ENCODE data around the gene CLPTM1L.
"Not testable (repeated sequence)": the region's sequence is repeated elsewhere in the genome, so short reads cannot be mapped to it uniquely, and the experiment has no call there.

CLPTM1L gene

DNA sequence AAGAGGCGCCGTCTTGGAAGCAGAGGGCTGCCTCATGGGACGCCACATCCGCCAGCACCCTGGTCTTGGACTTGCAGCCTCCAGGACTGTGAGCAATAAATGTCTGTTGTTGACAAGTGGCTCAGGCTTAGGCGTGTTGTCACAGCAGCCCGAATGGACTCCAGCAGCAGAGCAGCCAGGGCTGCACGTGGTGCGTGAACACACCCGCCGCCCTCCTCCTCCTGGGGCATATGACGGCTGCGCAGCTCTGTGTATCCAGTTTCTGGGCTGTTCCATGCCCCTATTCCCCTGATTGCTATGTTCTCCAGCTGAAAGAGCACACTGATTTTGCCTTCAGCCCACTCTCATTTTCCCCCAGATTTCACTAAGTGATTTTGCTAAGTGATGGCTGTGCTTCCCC lies 36.0 kb upstream of the CLPTM1L start:
- DNase-seq, result no peak

DNA sequence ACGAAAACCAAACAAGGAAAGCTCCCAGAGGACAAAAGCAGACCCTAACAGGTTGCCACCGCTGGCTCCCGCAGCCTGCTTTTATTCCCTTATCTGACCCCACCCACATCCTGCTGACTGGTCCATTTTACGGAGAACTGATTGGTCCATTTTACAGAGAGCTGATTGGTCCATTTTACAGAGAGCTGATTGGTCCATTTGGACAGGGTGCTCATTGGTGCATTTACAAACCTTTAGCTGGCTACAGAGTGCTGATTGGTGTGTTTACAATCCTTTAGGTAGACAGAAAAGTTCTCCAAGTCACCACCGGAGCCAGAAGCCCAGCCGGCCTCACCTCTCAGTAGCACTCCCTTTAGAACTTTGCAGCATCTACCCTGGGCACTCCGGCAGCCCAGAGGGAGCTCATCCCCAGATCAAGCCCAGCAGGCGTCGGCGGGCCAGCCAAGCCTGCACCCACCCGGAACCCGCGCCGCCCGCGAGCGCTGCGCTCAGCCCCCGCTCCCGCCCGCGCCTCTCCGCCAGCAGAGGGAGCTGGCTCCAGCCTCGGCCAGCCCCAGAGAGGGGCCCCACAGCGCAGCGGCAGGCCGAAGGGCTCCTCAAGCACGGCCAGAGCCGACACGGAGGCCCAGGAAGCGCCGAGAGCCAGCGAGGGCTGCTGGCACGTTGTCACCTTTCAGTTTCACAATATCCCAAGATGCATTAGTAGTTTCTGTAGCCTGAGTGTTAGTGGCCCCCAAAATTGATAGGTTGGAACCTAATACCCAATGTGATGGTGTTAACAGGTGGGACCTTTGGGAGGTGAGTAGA lies 35.3 kb upstream of the CLPTM1L start:
- DNase-seq, result no peak

DNA sequence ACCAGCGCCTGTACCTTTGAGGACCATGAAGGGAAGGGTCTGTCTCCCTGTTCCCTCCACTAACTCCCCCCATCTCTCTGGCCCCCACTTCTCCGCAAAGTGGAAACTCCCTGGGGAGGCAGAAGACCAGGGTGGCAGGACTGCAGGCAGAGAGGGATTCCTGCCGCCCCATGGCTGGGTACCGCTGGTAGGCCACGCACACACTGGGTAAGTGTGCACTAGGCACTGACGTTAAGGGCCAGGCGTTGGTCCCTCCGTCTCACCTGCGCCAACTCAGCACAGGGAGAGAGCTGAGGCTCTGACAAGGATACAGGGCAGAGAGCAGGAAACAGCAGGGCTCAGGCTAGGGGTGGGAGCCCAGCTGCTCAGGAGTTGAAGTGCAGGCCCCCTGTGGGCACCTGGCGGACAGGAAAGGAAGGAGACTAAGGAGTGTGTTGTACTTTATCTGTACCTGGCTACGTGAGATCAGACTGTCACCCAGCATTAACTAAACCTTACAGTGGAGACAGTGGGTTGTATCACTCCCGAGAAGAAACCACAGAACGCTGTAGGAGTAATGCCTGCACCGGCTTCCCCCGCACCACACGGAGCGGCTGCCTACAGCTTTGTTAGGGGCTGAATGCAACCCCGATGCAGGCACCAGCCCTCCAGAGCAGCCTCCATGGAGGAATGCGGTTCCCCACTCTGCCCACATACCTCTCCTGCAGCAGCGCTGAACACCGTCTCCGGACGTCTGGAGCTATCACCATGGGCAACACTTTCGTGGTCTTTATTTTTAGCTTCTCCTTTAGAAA lies 34.2 kb upstream of the CLPTM1L start:
- no peak for DNase-seq

DNA sequence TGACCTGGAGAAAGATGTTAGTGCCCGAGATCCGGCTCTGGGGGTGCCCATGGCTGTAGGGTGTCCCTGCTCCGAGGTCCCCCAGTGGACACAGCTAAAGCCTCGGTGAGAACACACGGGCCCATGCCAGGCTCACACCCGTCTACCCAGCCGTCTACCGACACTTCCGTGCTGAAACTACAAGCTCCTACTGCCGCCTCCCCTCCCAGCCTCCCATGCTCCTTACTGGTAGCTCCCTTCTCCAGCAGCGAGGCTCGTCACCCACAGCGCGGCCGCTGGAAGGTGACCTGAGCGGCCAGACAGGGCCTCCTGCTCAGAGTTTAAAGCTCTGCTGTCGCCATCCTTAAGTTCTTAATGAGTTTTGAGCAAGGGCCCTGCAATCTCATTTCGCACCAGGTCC lies 33.2 kb upstream of the CLPTM1L start:
- DNase-seq, result no peak

DNA sequence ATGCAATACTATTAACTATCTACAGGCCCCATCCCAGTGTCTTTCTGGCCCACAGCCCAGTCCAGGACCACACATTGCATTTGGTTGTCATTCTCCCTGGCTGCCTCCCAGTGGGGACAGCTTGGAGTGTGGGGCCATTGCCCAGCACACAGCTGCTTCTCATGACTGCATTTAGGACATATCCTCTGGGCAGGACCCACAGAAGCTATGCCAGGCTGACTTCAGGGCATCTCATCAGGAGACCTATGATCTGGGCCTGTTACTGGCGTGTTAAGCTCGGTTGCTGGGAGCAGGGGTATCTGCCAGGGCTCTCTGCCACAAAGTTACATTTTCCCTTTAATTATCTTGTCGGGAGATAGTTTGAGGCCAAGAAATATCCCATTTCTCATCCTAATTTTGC lies 32.1 kb upstream of the CLPTM1L start:
- no peak for DNase-seq

DNA sequence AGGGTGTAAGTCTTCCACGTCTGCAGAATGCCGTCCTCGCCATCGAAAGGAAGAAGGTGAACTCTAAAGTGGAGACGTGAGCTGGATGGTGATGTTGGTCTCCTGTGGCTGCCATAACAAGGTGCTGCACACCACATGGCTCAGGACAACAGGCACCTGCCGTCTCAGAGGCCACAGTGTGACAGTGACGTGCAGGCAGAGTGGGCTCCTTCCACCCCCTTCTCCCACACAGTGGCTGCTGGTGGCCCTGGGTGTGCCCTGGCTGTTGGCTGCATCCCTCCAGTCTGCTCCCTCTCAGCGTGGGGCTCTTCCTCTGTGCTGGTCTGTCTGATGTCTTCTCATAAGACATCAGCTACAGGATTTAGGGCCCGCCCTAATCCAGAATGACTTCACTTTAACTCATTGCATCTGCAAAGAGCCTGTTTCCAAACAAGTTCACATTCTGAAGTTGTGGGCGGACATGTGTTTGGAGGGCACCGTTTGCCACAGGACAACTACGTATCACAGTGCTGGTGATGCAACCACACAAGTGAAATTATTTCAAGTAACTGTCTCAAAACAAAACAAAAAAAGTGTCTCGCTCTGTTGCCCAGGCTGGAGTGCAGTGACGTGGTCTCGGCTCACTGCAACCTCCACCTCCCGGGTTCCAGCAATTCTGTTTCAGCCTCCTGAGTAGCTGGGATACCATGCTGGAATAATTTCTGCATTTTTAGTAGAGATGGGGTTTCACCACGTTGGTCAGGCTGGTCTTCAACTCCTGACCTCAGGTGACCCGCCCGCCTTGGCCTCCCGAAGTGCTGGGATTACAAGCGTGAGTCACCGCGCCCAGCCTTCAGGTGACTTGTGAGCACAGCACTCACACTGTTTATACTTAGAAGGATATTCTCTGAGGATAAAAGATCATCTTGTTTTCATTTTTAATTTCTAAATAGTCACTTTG lies 31.2 kb upstream of the CLPTM1L start:
- no peak for DNase-seq

DNA sequence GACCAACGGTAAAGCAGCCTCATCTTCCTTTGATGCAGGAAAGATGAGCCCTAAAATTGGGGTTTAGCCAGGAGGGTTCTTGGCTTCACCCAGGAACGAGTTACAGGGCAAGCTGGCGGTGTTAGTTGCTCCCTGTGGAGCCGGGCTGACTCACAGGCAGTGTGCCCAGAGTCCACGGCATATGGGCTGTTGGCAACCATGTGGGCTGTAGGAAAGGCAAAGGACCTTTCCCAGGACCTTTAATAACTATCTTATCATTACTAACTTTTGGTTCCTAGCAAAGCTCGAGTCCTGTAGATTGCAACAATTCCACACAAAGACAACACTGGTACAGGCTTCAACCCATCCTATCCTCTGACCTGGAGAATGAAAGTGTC lies 29.8 kb upstream of the CLPTM1L start:
- no peak for DNase-seq

DNA sequence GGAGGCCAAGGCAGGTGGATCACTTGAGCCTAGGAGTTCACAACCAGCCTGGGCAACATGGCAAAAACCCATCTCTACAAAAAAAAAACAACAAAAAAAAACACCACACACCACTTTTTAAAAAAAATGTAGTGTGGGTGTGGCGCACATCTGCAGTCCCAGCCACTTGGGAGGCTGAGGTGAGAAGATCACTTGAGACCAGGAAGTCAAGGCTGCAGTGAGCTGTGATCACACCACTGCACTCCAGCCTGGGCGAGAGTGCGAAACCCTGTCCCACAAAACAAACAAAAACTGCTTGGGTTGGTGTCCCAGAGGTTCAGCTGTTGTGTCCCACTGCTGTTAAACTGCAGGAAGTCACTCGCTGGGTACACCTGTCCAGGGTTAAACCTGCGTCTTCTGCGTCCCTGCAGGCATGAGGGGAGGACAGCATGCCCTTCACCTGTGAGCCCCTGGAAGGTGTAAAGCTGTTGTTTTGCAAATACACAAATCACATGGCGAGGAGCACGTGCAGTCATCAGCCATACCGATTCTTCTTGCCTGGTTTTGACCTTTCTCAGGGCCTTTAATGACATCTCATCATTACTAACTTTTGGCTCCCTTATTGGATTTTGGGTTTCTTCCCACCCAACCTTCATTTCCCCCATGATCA lies 29.3 kb upstream of the CLPTM1L start:
- no peak for DNase-seq

DNA sequence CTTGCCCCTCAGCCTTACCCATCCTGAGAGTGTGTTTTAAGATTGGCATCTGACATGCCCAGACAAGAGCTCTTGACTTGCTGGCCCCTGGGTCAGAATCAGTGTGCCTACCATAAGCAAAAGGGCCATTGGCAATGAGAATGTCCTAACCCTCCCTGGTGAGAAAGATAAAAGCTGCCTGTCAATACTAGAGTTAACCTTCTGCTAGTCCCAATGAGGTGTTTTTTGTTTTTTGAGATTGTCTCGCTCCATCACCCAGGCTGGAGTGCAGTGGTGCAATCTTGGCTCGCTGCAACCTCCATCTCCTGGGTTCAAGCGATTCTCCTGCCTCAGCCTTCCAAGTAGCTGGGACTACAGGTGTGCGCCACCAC lies 27.1 kb upstream of the CLPTM1L start:
- DNase-seq, result not testable (repeated sequence)

DNA sequence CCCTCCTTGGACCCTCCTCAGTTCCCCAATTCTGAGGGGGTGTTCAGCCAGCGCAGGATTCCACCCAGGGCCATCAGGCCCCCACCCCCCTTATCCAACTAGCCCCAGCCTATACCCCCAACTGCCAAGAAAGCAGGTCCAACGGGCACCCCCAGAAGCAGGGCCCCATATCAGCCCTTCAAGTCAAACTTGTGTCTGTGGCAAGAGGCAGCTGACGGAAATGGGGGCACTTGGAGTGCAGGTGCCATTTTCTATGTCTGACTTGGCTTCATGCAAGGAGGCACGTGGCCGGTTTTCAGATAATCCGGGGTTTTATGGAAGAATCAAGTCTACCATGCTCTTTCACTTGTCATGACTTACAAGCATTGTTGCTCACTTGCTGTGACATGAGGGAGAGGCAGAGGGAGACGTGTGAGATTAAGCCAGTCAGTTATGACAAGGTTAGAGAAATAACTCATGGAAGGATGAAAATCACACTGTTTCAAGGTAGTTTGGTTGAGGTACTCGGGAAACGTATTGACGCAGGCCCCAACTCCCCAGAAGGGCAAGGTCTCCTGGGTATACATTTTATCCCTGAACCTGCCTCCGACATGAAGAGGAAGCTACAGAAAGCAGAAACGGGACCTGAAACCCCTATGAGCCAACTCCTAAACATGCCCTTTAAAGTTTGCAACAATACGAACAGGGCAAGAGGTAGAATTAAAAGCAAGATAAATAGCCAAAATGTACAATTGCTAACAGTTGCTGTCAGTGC lies 26.5 kb upstream of the CLPTM1L start:
- DNase-seq, result no peak

DNA sequence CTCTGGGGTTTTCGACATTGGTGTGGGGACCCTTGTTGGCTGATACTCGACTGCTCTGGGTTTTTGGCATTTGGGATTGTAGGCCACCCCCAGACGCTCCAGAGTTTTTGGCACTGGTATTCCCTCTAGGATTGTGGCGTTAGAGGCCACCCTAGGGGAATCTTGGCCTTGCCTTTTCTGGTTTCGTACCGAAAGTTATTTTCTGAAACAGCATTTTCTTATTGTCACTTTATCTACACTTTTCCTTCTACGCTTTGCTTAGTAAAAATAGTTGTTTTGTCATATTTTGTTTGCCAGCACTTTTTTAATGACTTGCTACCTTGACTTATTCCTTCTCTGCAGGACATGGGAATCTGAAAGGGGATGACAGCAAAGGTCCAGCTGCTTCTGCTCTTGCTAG lies 25.1 kb upstream of the CLPTM1L start:
- DNase-seq, result no peak

DNA sequence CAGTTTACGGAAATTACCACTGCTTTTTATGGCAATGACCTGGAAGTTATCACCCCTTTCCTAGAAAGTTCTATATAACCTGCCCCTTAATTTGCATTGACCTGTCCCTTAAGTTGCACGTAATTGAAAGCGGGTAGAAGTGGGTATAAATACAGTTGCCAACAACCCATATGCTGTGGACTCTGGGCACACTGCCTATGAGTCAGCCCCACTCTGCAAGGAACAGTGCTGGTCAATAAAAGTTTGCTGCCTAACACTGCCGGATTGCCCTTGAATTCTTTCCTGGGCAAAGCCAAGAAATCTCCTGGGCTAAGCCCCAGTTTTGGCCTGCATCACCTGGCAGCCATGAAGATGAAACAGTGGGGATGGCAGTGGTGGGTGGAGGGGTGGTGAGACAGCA lies 23.9 kb upstream of the CLPTM1L start:
- DNase-seq, result no peak

DNA sequence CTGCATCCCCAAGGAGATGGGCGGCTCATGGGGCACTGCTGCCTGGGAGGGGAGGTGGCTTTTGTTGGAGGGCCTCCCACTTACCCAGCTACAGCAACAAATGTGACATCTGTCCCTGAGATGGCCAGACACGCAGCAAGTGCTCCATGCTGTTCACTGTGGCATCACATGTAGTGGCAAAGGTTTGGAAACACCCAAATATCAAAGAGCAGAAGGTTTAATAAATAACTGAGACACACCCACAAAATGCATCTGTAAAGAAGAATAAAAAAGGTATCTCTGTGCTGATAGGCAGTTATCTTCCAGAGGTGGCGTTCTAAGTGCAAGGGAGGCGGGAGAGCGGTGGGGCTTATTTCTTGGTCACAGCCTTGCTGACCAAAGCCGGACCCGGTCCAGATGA lies 23.3 kb upstream of the CLPTM1L start:
- DNase-seq, result no peak

DNA sequence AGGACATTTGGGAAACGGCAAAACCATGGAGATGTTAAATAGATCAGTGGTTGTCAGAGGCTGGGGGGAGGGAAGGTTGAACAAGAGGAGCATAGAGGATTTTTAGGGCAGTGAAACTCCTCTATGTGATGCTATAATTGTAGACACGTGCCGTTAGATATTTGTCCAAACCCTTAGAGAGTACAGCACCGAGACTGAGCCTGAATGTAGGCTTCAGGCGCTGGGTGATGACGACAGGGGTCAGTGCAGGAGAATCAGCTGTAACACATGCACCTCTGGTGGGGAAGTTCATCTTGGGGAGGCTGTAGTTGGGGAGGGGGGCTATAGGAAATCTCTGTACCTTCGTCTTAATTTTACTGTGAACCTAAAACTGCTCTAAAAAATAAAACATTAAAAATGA lies 22.2 kb upstream of the CLPTM1L start:
- no peak for DNase-seq

DNA sequence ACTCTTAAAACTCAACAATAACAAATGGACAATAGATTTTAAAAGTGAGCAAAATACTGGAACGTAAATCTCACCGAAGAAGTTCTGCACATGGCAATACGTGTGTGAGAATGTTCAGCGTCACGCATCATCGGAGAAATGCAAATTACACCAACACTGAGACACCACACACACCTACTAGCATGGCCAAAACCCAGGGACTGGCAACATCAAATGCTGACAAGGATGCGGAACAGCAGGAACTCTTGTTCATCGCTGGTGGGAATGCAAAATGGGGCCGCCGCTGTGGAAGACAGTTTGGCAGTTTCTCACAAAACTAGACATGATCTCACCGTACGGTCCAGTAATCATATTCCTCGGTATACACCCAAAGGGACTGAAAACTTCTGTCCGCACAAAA lies 21.6 kb upstream of the CLPTM1L start:
- DNase-seq, result no peak

DNA sequence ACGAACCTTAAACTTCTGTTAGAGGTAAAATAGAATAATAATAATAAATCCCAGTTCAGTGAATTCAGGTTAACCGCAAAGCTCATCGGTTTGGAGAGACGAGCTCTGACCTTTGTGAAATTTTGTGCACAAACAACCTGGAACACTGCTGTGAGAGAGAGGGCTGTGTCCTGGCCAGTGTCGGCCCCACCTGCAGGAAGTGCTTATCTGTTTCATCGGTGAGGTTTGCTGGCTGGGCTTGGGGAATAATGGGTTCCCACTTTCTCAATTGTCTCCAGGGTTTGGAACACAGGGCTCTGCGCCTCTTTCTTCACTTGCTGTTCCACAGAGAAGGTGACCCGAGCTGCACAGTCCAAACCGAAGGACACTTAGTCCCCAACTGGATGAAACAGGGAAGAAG lies 19.3 kb upstream of the CLPTM1L start:
- no peak for DNase-seq

DNA sequence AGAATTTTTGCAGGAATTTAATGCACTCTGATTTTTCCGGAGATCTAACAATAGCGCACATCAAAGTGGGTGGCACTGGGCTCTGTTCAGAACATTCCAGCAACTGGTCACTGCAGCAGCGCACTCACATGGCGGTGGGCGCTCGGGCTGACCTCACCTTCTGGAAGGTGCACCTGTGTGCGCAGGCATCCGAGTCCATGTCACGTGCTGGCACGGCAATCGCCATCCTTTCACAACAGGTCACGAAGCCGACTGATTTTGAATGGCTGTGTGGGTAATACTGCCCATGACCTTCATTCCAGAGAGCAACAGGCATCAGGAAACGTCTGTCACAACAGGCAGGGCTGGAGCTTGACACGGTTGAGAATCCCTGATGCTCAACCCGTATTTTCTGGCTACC lies 18.7 kb upstream of the CLPTM1L start:
- no peak for DNase-seq

DNA sequence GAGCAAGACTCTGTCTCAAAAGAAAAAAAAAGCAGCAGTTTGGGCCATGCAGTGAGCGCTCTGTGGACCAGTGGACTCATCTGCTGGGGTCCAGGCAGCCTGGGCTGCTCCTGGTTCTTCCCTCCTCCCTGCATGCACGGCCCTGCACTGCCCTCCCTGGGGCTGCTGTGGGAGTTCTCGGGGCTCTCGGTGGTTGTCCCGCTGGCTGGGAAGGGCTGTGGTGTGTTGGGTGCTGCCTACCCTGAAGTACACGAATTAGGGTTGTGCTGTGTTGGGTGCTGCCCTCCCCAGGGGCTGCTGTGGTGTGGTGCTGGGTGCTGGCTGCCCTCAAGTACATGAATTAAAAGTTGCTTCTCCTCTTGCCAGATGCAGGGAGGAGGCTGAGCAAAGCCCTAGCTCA lies 18.3 kb upstream of the CLPTM1L start:
- DNase-seq, result no peak

DNA sequence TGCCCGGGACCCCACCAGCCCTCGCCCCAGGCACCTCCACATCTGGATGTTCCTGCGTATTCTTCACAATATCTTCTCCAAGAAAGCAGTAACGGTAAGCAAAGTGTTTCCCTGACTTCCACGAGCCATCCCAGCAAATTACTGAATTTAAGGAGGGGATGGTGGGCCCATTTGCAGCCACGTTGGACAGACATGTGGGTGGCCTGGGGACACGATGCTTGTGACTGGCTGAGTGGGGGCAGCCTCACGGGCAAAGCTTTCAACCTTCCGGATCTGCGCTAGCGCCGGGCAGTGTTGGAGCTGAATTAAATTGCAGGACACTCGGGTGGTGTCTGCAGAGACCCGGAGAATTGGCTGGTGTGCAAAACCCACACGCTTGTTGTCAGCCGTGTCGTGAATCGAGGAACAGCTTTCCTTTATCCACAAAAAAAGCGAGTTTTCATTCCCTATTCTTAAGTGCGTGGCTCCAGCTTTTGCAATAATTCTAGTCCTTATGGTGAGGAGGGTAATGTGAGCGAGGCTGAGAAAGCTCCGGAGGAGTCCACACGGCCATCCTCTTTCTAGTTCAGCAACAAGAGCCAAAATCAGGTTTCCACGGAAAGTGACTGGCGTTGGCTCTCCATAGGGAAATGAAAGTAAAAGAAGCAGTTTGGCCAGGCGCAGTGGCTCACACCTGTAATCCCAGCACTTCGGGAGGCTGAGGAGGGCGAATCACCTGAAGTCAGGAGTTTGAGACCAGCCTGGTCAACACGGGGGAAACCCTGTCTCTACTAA lies 17.5 kb upstream of the CLPTM1L start:
- no peak for DNase-seq

DNA sequence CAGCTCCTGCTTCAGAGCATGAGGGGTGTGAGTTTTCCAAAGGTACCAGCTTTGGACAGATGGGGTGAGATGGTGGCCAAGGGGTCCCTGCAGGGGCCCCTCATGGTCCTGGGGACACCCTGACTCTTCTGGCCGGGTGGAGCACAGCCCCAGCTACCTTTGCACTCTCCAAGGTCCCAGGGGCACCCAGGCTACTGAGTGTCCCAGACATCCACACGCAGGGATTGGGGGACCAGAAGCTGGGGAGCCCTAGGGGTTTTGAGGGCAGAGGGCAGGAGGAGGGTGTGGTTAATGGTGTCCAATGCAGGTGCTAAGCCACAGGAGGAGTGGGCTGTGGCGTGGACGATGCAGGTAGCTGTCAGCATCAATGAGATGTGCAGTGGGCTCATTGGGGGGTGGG lies 16.0 kb upstream of the CLPTM1L start:
- DNase-seq, result no peak

DNA sequence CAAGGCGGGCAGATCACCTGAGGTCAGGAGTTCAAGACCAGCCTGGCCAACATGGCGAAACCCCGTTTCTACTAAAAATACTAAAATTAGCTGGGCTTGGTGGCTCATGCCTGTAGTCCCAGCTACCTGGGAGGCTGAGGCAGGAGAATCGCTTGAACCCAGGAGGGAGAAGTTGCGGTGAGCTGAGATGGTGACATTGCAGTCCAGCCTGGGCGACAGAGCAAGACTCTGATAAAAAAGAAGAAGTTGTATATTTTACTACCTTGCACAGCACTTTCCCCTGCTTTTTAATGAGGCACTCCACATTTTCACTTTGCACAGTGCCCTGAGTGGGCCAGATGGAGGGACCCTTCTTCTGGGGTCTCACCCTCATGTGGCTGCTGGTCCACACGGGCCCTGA lies 15.5 kb upstream of the CLPTM1L start:
- not testable (repeated sequence) for DNase-seq

Data from NCI-H1436 treated with DMSO at 0.1 percent for 48 hours (cell line).